GM12864 (cell line): ENCODE data around the gene TSPAN15.
"Not testable (repeated sequence)": the region's sequence is repeated elsewhere in the genome, so short reads cannot be mapped to it uniquely, and the experiment has no call there.

Source experiments
- DNase-seq: peaks from one replicate; pipeline ENCODE4 v3.0.0-alpha.2; 2011; ENCODE audit warnings: low read depth
- H3K4me3 ChIP-seq: 2 replicates; pipeline ENCODE4 v1.5.1; 2011; ENCODE audit warnings: mild to moderate bottlenecking, low read depth, low read length, control low read depth
- TF ChIP-seq, protein P1 (sequence below): IDR thresholded peaks from 2 replicates; pipeline ENCODE4 v1.5.1; 2011; ENCODE audit warnings: low read depth, mild to moderate bottlenecking, moderate library complexity, low read length, control low read depth, inconsistent platforms; ENCODE audit errors: missing control alignments

Gene TSPAN15

DNA sequence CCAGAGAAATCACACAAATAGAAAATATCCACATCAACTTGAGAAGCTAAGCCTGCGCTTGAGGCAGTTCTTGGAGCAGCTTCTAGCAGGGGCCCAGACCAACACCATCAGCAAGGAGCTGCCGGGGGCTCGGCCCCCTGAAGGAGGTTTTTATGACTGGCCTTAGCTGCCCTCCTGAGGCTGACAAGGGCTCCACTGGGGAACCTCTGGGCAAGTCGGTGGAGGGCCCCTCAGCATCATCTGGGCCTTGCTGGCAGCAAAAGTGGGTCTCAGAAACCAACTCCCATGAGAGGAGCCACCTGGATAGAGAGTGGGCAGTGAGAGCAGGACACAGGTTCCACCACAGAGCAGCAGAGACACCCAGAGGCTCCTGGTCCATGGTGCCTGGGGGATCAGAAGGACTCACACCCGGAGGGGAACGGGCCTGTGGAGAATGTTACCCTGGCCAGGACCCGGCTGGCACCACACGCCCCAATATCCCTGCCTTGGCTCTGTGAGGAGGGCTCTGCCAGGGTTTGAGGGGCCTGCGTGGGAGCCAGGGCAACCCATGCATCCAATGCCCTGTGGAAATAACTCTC is 66.1 kb downstream of the TSPAN15 start:
- TF ChIP-seq, protein P1, sequence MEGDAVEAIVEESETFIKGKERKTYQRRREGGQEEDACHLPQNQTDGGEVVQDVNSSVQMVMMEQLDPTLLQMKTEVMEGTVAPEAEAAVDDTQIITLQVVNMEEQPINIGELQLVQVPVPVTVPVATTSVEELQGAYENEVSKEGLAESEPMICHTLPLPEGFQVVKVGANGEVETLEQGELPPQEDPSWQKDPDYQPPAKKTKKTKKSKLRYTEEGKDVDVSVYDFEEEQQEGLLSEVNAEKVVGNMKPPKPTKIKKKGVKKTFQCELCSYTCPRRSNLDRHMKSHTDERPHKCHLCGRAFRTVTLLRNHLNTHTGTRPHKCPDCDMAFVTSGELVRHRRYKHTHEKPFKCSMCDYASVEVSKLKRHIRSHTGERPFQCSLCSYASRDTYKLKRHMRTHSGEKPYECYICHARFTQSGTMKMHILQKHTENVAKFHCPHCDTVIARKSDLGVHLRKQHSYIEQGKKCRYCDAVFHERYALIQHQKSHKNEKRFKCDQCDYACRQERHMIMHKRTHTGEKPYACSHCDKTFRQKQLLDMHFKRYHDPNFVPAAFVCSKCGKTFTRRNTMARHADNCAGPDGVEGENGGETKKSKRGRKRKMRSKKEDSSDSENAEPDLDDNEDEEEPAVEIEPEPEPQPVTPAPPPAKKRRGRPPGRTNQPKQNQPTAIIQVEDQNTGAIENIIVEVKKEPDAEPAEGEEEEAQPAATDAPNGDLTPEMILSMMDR = no peak
- DNase-seq = no peak

GRCh38 chr10:69527961-69528360 is 76.7 kb downstream of the TSPAN15 start:
- H3K4me3 ChIP-seq = no peak overlapping the region
- no peak for DNase-seq
- TF ChIP-seq, protein P1 = no peak

More for the DNA sequence above, 66.1 kb downstream of the TSPAN15 start:
- no peak overlapping the region for H3K4me3 ChIP-seq

DNA sequence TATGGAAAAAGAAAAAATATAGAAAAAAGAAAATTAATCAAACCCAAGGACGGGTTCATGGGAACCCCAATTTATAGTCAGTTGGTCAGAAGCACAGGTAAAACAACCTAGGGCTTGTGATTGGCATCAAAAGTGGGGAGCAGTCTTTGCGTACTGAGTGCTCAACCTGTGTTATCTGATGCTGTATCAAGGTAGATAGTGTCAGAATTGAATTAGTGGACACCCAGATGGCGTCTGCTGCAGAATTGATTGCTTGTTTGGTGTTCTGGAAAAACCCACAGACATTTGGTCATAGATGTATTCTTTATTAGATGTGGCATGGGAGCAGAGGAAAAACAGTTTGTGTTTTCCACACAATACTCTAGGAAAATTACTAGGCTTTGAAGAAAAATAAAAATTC is 82.4 kb downstream of the TSPAN15 start:
- DNase-seq = no peak
- H3K4me3 ChIP-seq = no peak overlapping the region
- TF ChIP-seq, protein P1 = no peak

GRCh38 chr10:69536521-69536920 is 85.3 kb downstream of the TSPAN15 start:
- DNase-seq, H3K4me3 ChIP-seq: not testable (repeated sequence)

- H3K4me3 ChIP-seq = no peak overlapping the region
- TF ChIP-seq, protein P1 = no peak
- no peak for DNase-seq
These were observed 86.2 kb downstream of the TSPAN15 start for GRCh38 chr10:69537449-69537848.

DNA sequence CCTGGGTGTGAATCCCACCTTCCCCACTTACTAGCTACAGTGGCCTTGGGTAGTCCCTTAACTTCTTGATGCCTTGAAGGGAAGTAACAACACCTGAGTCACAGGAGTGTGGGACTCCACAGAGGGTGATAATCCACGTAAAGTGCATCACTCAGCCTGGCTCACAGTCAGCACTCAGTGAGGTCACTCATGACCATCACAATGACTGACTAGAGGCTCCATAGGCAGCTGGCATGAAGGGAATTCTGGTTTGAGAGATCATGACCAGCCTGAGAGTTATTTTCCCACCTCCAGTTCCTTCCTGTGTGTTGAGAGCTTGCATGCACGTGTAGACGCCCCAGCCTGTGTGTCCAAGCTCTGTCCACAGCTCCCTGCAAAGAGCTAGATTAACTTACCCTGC is 87.2 kb downstream of the TSPAN15 start:
- TF ChIP-seq, protein P1 = no peak
- no peak for DNase-seq
- no peak overlapping the region for H3K4me3 ChIP-seq

DNA sequence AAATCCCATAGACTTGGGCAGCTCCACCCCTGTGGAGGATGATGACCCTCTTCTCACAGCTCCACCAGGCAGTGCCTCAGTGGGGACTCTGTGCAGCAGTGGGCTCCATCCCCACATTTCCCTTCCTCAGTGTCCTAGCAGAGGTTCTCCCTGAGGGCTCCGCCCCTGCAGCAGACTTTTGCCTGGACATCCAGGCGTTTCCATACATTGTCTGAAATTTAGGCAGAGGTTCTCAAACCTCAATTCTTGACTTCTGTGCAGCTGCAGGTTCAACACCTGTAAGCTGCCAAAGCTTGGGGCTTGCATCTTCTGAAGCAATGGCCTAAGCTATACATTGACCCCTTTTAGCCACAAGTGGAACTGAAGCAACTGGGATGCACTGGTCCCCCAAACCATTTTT is 90.2 kb downstream of the TSPAN15 start:
- H3K4me3 ChIP-seq = no peak overlapping the region
- TF ChIP-seq, protein P1 = no peak
- no peak for DNase-seq
